ENCODE results near the gene CD207.

GRCh38 chr2:70827388-70827787, 8.2 kb downstream of the CD207 start:
- no peak for TF ChIP-seq POLR2AphosphoS5 (IDR thresholded peaks at IDR 0.05; ENCODE audit: low read depth, low read length)
- TF ChIP-seq REST (IDR thresholded peaks at IDR 0.05; ENCODE audit: insufficient read depth in 1 of 2, low read depth in 2 of 2, low read length in 2 of 2) = no peak
- TF ChIP-seq TAF1 (IDR thresholded peaks at IDR 0.05; ENCODE audit: borderline replicate concordance, insufficient read depth, low read length) = no peak
- no peak for TF ChIP-seq FOXP2 (optimal IDR thresholded peaks at IDR 0.05; ENCODE audit: borderline replicate concordance, extremely low read depth, extremely low read length, insufficient read depth)
